Measurements from ENCODE around the gene CRHR2.

GRCh38 chr7:30730097-30730496 lies 47.8 kb upstream of the CRHR2 start:
- TF ChIP-seq CTCF (IDR thresholded peaks at IDR 0.05), result no peak
- TF ChIP-seq MAFK (IDR thresholded peaks at IDR 0.05; ENCODE audit: partially characterized antibody), result no peak
- TF ChIP-seq POLR2A (IDR thresholded peaks at IDR 0.05; ENCODE audit: low read length), result no peak
- TF ChIP-seq SREBF2 (IDR thresholded peaks at IDR 0.05), result no peak
- no peak for TF ChIP-seq MAX (IDR thresholded peaks at IDR 0.05)
- no peak for TF ChIP-seq RNF2 (IDR thresholded peaks at IDR 0.05; ENCODE audit: borderline replicate concordance, low read depth)
- TF ChIP-seq EP300 (IDR thresholded peaks at IDR 0.05), result no peak
- no peak for TF ChIP-seq CEBPB (IDR thresholded peaks at IDR 0.05)
- no peak for TF ChIP-seq USF2 (IDR thresholded peaks at IDR 0.05)
- TF ChIP-seq PBX3 (IDR thresholded peaks at IDR 0.05), result no peak
- no peak for TF ChIP-seq RAD21 (conservative IDR thresholded peaks at IDR 0.05 in 1 of 2, IDR thresholded peaks at IDR 0.05 in 1 of 2)
- no peak for TF ChIP-seq CHD2 (IDR thresholded peaks at IDR 0.05; ENCODE audit: low read length, partially characterized antibody)

Data from A549 (cell line).